ENCODE data around the gene LPAR2. TPM values are rescaled to one million over a fixed set of nuclear protein-coding genes. Genes with fewer than 3 reads are reported as not detected.
A peak's percentile ranks its signal among the peaks of the same experiment; 100 is the strongest.
"Not testable (repeated sequence)": the region's sequence is repeated elsewhere in the genome, so short reads cannot be mapped to it uniquely, and the experiment has no call there.

LPAR2 gene
- total RNA-seq, 1 experiment from 2014 or later: 2.5 TPM

DNA sequence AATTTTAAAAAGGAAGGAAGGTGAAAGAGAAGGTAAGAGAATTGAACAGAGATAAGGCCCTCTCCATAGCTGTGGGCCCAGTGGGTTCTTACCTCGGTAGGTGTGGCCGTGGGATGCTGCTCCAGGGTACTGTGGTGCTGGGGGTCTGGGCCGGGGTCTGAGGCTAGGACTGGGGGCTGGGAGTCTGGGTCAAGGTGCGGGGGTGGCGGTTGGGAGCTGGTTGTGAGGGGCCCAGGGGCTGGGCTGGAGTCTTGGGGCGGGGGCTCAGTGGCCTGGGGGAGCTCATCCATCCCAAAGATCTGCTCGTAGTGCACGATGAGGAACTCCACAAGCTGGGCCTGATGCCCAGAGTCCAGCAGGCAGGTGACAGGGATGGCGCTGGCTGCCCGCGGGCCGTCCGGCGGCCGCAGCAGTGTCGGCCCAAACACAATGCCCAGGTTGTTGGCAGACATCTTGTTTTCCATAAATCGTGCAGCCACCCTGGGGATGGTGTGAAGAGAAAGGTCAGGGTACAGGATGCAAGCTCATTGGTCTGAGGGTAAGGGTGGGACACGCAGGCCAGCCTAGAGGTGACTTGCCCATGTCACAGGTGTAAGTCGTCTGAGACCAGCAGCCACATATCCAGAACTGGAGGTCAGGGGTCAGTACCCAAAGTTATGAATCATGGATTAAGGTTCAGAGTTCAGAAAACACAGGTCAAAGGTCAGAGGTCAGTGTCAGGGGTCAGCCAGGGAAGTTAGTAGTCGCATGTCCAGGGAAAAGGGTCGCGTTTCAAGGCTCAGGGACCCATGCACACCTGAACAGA is 5.9 kb upstream of the LPAR2 start:
- no peak for DNase-seq (ENCODE audit: extremely low read depth, low read depth)

DNA sequence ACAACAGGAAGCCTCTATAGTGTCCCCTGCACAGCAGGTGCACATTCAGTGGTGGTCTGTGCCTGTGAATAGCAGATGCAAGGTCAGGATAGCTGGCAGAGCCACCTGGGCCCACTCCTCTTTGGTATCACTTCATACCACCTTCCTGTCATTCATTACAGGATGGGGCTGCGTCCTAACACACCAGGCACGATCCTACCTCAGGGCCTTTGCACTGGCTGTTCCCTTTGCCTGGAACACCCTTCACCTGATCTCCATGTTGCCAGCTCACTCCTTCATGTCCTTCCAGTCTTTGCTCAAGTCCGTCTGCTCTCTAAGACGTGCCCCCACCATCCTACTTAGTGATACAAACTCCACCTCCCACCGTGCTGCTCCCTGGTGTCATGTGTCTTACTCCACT is 4.6 kb upstream of the LPAR2 start:
- no peak for DNase-seq (ENCODE audit: extremely low read depth, low read depth)

DNA sequence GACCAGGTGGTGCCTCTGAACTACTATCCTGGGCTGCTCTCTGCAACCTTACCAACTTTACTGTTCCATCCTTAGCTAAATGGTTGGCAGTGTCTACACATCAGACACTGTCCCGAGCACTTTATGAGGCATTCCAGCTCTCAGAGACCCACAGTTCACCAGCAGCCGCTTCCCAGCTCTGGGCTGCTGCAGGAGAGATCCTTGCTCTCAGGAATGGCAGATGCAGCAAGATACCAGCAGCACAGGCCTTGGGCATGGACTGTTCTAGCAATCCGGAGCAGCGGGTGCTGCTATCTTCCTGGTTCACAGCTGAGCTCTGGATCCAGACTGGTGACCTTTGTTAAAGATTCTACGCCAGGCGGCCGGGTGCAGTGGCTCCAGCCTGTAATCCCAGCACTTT is 3.3 kb upstream of the LPAR2 start:
- no peak for DNase-seq (ENCODE audit: extremely low read depth, low read depth)

DNA sequence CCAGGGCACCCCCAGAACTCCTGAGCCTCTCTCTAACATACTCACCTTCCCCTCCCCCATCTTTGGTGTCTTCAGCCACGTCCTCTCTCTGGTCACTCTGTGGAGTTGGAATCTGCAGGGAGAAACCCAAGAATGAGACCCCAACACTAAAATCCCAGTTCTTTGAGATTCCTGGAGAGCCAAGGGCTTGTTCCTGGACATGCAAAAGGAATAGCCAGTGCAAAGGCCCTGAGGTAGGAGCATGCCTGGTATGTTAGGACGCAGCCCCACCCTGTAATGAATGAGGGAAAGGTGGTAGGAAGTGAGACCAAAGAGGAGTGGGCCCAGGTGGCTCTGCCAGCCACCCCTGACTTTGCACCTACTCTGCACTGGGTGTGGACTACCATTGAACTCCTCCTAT is 2.4 kb upstream of the LPAR2 start:
- no peak for DNase-seq (ENCODE audit: extremely low read depth, low read depth)

DNA sequence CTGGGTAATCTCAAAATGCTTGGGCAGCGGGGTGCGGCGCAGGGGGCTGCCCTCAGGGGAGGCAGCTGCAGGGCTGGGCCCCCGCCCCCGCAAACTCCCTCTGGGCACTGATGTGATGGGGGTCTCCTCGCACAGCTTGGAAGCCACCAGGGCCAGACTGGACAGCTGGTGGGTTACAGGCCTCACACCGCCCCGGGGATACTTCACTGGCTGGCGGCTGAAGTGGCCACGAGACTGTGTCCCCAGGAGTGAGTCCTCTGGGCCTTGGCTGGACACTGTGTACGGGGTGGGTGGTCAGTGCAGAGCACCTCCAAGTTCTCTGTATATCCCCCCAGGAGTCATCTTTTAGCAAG is 2.0 kb upstream of the LPAR2 start:
- no peak for DNase-seq (ENCODE audit: extremely low read depth, low read depth)

DNA sequence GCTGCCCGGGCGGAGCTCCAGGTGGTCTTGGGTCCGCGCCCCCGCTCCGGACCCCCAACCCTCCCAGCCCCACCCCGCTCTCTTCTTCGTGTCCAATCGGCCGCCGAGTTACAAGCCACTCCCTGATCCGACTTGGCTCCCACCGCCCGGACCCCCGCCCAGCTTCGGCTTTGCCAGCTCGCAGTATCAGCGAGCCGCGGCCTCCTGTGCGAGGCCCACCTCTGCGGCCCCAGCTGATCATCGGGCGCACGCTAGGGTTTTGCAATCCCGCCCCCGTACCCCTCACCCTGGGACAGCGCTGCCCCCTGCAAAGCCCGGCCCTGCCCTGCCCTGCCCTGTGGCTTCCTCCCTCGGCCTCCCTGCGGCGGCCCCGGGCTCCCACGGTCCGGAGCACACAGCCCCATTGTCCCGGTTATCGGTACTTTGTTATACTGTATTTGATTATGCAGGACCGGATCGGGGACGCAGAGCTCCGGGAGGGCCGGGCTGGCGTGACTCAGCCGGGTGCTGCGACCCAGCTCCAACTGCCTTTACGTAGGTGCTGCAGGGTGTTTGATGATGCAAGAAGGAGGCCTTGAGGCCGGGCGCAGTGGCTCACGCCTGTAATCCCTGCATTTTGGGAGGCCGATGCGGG is 598 bp upstream of the LPAR2 start:
- peak; percentile 50 for DNase-seq (ENCODE audit: extremely low read depth, low read depth)

DNA sequence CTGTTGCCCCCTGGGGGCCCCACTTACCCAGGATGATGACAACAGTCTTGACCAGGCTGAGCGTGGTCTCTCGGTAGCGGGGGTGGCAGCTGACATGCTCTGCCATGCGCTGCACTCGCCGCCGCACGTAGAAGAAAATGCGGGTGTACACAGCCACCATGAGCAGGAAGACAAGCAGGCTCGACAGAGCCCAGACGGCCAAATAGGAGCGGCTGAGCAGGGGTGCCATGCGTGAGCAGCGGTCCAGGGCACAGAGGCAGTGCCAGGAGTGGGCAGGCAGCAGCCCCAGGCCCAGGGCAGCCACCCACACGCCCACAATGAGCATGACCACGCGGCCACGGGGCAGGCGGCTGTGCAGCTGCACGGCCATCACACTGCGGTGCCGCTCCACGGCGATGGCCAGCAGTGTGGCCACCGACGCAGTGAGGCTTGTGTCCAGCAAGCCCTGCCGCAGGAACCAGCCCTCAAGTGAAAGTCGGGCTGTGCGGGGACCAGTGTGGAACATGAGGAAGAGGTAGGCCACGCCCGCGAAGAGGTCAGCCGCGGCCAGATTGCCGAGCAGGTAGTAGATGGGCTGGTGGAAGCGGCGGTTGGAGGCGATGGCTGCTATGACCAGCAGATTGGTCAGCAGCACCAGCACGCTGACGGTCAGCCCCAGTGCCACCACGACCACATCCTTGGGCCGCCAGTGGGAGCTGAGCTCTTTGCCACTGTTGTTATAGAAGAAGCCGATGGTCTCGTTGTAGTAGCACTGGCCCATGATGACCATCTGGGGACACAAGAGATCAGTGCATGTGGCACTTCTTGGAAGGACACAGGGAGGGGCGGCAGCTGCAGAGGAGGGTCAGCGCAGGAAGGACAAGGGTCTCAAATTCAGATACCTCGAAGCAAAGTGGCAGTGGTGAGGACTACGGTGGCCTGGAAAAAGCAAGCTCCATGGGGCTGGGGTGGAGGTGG is 1.2 kb downstream of the LPAR2 start:
- no peak for DNase-seq (ENCODE audit: extremely low read depth, low read depth)

DNA sequence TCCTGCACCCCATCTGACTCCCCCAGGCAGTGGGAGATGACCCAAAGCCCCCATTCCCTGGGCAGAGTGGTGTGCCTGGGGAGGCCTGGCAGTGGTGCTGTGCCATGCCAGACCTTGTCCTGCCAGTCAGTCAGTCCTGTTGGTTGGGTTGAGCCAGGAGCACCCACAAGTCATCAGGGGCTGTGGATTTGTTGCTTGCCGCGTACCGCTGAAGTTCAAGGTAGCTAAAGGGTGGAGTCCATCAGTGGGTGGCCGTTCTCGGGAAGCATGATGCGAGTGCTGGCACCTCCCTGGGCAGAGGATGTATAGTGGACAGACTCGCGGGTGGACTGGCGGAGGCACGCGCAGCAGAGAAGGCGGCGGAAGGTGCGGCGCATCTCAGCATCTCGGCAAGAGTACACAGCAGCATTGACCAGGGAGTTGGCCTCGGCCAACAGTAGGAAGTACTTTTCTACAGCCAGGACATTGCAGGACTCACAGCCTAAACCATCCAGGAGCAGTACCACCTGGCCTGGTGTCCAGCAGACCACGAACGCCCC is 3.9 kb downstream of the LPAR2 start:
- no peak for DNase-seq (ENCODE audit: extremely low read depth, low read depth)

DNA sequence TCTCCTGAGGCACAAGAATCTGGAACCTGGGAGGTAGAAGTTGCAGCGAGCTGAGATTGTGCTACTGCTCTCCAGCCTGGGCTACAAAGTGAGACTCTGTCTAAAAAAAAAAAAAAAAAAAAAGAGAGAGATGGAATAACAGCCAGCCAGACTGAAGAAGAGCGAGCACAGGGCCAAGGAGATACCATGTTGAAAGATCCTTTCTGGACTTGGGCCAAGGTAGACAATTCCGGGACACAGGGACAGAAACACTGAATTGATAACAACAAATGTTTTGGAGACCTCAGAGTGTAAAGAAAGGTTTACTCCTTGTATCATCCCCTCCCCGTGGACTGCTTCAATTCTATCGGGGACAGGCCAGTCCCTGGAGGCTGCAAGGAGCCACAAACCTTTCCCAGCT is 4.6 kb downstream of the LPAR2 start:
- no peak for DNase-seq (ENCODE audit: extremely low read depth, low read depth)

DNA sequence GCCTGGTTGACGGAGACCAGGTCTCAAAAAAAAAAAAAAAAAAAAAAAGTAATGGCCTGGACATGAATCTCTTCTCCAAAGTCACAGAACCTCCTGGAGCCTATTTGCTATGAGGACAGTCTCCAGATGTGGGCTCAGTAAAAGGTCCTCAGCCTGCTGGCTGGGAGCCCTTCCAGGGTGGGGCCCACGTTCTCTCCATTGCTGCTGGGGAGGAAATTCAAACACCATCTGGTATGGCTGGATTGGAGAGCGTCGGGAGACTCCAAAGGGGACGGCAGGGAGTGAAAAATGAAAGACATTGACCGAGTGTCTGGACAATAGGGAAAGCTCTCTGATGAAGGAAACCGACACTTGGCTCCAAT is 8.2 kb downstream of the LPAR2 start:
- no peak for DNase-seq (ENCODE audit: extremely low read depth, low read depth)

DNA sequence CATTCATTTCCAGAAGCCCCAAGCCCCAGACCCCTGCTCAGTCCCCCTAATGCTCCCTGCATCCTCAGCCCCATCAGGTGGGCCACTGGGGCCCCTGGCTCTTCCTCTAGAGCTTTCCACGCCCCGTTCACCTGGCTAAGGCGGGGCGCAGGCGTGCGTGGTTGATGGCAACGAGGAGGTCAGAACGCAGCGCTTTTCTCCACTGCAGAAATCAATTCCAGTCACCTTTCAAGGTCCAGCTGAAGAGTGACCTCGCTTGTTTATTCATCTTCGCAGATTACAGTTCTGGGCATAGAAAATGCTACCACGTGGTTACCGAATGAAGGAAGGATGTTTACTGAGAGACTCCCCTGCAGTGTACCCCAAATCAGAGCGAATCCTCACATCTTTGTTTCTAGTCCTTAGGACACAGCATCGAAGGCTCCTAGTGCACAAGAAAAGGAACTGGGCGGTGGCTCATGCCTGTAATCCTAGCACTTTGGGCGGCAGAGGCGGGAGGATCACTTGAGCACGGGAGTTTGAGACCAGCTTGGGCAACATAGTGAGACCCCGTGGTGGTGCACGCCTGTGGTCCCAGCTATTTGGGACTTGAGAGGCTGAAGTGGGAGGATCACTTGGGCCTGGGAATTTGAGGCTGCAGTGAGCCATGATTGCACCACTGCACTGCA is 8.7 kb downstream of the LPAR2 start:
- no peak for DNase-seq (ENCODE audit: extremely low read depth, low read depth)

DNA sequence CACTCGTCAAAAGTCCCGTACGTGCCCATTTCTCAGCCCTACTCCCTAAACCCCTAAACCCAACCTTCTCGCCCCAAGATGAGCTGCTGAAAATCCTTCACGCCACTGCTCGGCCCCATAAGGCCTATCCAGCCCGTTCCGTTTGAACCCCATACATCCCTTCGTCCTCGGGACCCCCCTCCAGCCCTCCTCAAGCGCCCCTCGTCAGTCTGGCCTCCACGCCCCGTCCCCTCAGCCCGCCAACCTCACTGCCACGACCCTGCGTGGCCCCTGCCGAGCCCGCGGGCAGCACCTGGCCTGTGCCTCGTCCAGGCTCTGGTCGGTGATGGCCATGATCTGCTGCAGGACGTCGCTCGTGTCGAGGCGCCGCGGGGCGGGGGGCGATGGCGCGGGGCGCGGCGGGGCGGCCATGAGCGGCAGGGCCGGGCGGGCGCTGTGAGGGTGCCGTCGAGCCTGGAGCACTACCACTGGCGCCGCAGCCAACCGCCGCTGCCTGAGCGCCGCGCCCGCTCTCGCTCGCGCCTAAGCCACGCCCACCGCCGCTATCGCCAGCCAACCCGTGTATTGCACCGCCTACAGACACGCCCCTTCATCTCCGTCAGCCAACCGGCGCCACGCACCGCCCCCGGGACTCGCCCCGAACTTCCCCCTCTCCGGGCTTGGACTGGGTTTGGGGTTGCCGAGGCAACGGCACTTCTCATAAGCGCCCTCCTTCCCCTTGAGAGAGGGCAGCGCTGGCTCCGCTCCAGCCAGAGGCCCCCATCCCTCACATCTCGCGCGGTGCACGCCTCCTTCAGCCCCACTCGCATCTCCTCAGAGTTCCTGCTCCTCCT is 9.6 kb downstream of the LPAR2 start, which contains the start of gene PBX4:
TSS of gene PBX4 (minus strand) at position 469 of the 833 bp plus-strand sequence. CDS start at position 411, 58 bp downstream.
- DNase-seq (ENCODE audit: extremely low read depth, low read depth): peak; percentile 85

DNA sequence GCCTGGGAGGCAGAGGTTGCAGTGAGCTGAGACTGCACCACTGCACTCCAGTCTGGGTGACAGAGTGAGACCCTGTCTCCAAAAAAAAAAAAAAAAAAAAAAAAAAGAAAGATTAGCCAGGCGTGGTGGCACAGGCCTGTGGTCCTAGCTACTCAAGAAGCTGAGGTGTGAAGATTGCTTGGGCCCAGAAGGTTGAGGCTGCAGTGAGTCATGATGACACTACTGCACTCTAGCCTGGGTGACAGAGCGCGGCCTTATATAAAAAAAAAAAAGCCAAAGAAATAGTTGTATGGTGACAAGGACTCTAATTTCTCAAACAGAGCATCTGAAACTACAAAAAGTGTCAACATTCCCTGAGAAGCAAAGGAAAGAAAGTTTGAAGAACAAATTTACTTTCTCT is 12.9 kb downstream of the LPAR2 start:
- no peak for DNase-seq (ENCODE audit: extremely low read depth, low read depth)

DNA sequence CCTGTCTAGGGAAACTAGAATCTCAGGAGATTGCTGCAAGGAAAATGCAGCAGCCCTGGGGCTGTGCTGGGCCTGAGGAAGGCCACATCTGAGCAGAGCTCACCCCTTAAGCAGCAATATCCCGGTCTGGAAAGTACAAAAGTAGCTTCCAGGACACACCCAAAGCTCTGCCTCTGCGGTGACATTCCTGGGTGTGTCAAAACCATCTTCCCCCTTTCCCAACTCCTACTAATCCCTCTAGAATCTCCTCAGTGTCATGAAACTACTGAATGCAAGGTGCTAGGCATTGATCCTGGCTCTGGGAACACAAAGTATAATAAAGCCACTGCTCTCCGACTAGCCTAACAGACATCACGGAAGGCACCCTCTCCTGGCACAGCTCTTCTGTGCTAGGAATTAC is 14.5 kb downstream of the LPAR2 start:
- no peak for DNase-seq (ENCODE audit: extremely low read depth, low read depth)

DNA sequence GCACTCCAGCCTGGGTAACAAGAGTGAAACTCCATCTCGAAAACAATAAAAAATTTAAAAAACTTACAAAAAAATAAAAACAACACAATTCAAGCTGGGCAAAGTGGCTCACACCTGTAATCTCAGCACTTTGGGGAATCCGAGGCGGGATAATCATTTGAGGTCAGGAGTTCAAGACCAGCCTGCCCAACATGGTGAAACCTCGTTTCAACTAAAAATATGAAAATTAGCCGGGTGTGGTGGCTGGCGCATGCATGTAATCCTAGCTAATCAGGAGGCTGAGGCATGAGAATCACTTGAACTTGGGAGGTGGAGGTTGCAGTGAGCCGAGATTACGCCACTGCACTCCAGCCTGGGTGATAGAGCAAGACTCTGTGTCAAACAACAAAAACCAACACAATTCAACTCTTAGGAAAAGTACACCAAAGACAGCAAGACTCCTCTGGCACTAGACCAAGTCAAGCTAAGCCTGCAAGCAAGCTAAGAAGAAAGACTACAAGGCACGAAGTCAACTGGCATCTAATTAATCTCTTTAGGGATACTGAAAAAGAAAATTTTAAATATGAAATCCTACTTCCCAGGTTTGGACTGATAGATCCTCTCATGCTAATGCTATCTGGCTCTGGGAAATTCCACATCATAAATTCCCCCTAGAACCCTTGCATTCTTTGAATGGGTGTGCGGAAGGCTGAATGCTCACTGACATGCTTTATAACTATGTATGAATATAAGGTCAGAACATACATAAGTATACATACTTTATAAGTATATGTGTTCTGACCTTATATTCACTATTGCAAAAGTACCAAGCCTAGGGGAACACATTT is 17.4 kb downstream of the LPAR2 start:
- DNase-seq (ENCODE audit: extremely low read depth, low read depth): no peak

DNA sequence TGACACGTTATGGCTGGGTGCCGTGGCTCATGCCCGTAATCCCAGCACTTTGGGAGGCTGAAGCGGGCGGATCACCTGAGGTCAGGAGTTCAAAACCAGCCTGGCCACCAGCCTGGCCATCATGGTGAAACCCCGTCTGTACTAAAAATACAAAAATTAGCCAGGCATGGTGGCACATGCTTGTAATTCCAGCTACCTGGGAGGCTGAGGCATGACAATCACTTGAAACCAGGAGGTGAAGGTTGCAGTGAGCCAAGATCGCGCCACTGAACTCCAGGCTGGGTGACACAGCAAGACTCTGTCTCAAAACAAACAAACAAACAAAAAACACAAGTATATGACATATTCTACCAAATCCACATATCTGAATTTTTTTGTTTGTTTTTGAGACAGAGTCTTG is 21.3 kb downstream of the LPAR2 start:
- not testable (repeated sequence) for DNase-seq (ENCODE audit: extremely low read depth, low read depth)

DNA sequence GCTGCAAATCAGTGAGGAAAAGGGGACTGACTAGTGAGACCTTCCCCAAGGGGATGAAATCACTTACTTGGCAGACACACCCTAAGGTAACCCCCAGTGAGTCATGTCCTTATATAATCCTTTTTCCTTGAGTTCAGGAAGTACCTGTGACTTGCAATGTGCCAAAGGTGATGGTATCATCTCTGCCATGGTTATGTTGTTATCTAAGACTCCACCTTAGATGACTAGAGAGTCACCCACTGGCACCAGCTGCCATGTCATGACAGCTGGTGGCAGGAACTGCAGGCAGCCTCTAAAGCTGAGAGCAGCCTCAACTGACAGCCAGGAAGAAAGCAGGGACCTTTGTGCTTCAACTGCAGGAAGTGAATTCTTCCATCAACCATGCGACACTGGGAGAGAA is 22.0 kb downstream of the LPAR2 start:
- no peak for DNase-seq (ENCODE audit: extremely low read depth, low read depth)

DNA sequence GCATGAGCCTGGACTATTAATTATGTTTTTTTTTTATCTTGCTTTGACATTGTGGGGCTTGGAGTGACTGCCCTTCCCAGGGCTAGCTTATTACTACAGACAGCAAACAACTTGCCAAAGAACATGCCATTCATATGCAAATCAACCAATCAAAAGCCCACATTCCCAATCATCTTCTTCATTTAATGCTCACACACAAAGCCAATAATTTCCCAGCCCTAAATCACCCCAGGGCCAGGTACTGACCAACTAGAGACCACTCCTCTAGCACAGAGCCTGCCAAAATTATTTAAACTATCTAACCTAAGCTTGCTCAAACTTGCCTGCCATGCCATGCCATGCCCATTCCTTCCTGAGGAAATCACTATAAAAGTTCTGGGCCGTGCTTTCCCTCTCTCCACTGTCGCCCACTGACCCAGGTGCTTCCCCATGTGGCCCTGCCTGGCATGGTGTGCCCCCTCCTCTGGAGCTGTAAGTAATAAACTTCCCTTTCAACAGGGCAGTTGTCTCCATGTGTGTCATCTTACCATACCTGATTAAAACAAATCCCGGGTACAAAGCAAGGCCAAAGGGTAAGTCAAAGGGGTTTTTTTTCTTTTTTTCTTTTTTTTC is 25.2 kb downstream of the LPAR2 start:
- DNase-seq (ENCODE audit: extremely low read depth, low read depth): no peak
